H1 (cell line): ENCODE results near the gene AHDC1. TPM values are rescaled to one million over a fixed set of nuclear protein-coding genes. Genes with fewer than 3 reads are reported as not detected.

ENCODE experiments used
- CTCF ChIA-PET: fragments of 300-600 bp; sonication (Branson Sonifier 250); formaldehyde crosslinking; loops from one replicate; lab custom pipeline; 2021; ENCODE audit not compliant: partially characterized antibody; lab: Charles Lee
- POLR2A ChIA-PET: fragments of 300-600 bp; sonication (Branson Sonifier 250); formaldehyde crosslinking; loops from one replicate; lab custom pipeline; 2021; ENCODE audit warnings: inconsistent platforms; ENCODE audit not compliant: partially characterized antibody; lab: Charles Lee
- DNase-seq, 2 experiments: peaks; one replicate each; pipeline versions ENCODE4 v3.0.0 to v3.0.0-alpha.2; 2010 to 2022; ENCODE audit warnings: low spot score in 2 of 2, low read depth in 1 of 2, mixed read lengths in 1 of 2
- FAIRE-seq: peaks from 2 replicates; lab custom pipeline; 2011; peaks lifted over from hg19 to GRCh38; lab: Jason Lieb, UNC
- H2AFZ ChIP-seq: 2 replicates; pipeline ENCODE4 v1.8.1; 2012; ENCODE audit warnings: low read length, inconsistent platforms
- H2AK5ac ChIP-seq: 2 replicates; pipeline ENCODE4 v1.6.1; 2013; ENCODE audit warnings: low read depth, low read length
- H2BK120ac ChIP-seq: replicated peaks from 2 replicates; pipeline ENCODE3; 2013; ENCODE audit warnings: low read depth, low read length, inconsistent platforms
- H2BK12ac ChIP-seq: 2 replicates; pipeline ENCODE4 v1.6.1; 2013; ENCODE audit warnings: low read depth, low read length
- H2BK15ac ChIP-seq: 2 replicates; pipeline ENCODE4 v1.6.1; 2013; ENCODE audit warnings: low read length
- H2BK20ac ChIP-seq: 2 replicates; pipeline ENCODE4 v1.6.1; 2013; ENCODE audit warnings: low read length
- H2BK5ac ChIP-seq: 2 replicates; pipeline ENCODE4 v1.6.1; 2013; ENCODE audit warnings: low read depth, low read length
- H3K14ac ChIP-seq: 2 replicates; pipeline ENCODE4 v1.6.1; 2013; ENCODE audit warnings: inconsistent platforms; ENCODE audit not compliant: insufficient read length
- H3K18ac ChIP-seq: 2 replicates; pipeline ENCODE4 v1.6.1; 2013; ENCODE audit warnings: low read length; ENCODE audit errors: extremely low read depth
- H3K23ac ChIP-seq: 2 replicates; pipeline ENCODE4 v1.6.1; 2013; ENCODE audit warnings: inconsistent platforms; ENCODE audit not compliant: insufficient read length
- H3K23me2 ChIP-seq: 2 replicates; pipeline ENCODE4 v1.6.1; 2013; ENCODE audit warnings: low read depth, low read length
- H3K27ac ChIP-seq: 2 replicates; pipeline ENCODE4 v1.6.1; 2011; ENCODE audit warnings: low read depth, low read length, inconsistent platforms
- H3K27me3 ChIP-seq, 4 experiments: replicated peaks in 1 of 4; 1 replicate in 1 of 4; 2 replicates in 3 of 4; pipeline versions ENCODE4 v1.6.1 to v1.8.1; 2011 to 2013; ENCODE audit warnings: low read length in 3 of 4, mild to moderate bottlenecking in 3 of 4, inconsistent platforms in 2 of 4, mixed read lengths in 2 of 4, moderate library complexity in 1 of 4; ENCODE audit not compliant: control insufficient read depth in 3 of 4, insufficient read depth in 3 of 4; ENCODE audit errors: extremely low read depth in 1 of 4
- H3K36me3 ChIP-seq, 4 experiments: 2 replicates each; pipeline versions ENCODE4 v1.6.1 to v1.8.1; 2011 to 2013; ENCODE audit warnings: mild to moderate bottlenecking in 4 of 4, low read length in 3 of 4, moderate library complexity in 2 of 4, control low read depth in 1 of 4, inconsistent platforms in 1 of 4; ENCODE audit not compliant: insufficient read depth in 4 of 4, control insufficient read depth in 2 of 4
- H3K4ac ChIP-seq: replicated peaks from 2 replicates; pipeline ENCODE3; 2013; ENCODE audit warnings: low read length, low read depth, mixed read lengths, inconsistent platforms; ENCODE audit not compliant: insufficient read length
- H3K4me1 ChIP-seq, 4 experiments: replicated peaks in 1 of 4; 1 replicate in 1 of 4; 2 replicates in 3 of 4; pipeline versions ENCODE4 v1.6.1 to v1.8.1; 2011 to 2013; ENCODE audit warnings: low read length in 3 of 4, inconsistent platforms in 2 of 4, mixed read lengths in 1 of 4; ENCODE audit not compliant: insufficient read depth in 4 of 4, control insufficient read depth in 3 of 4
- H3K4me2 ChIP-seq, 2 experiments: 2 replicates each; pipeline versions ENCODE4 v1.6.1 to v1.8.1; 2011 to 2013; ENCODE audit warnings: low read depth in 2 of 2, low read length in 2 of 2, control low read depth in 1 of 2, inconsistent platforms in 1 of 2, mild to moderate bottlenecking in 1 of 2; ENCODE audit not compliant: insufficient read depth in 1 of 2
- H3K4me3 ChIP-seq, 4 experiments: fragments of 200-600, 300-600 bp in 1 of 4; sonication (generic), shearing (Covaris generic), sonication (Bioruptor Twin) in 1 of 4; 2 replicates each; pipeline versions ENCODE4 v1.5.1 to v1.8.1; 2011 to 2016; ENCODE audit warnings: low read length in 4 of 4, low read depth in 3 of 4, control low read depth in 2 of 4, inconsistent platforms in 2 of 4, mild to moderate bottlenecking in 2 of 4, mixed read lengths in 1 of 4, moderate library complexity in 1 of 4; ENCODE audit not compliant: insufficient read depth in 2 of 4; ENCODE audit errors: extremely low read depth in 1 of 4
- H3K56ac ChIP-seq: replicated peaks from 2 replicates; pipeline ENCODE3; 2013; ENCODE audit warnings: low read depth, mild to moderate bottlenecking, mixed read lengths, low read length, inconsistent platforms; ENCODE audit not compliant: insufficient read length
- H3K79me1 ChIP-seq: 2 replicates; pipeline ENCODE4 v1.6.1; 2013; ENCODE audit warnings: low read depth, low read length, control low read depth
- H3K79me2 ChIP-seq, 2 experiments: 2 replicates each; pipeline versions ENCODE4 v1.6.1 to v1.8.1; 2012 to 2013; ENCODE audit warnings: low read length in 2 of 2, mild to moderate bottlenecking in 2 of 2, inconsistent platforms in 1 of 2; ENCODE audit not compliant: insufficient read depth in 2 of 2, control insufficient read depth in 1 of 2
- H3K9ac ChIP-seq, 4 experiments: replicated peaks in 1 of 4; 1 replicate in 1 of 4; 2 replicates in 3 of 4; pipeline versions ENCODE4 v1.6.1 to v1.8.1; 2011 to 2013; ENCODE audit warnings: low read depth in 3 of 4, low read length in 3 of 4, control low read depth in 2 of 4, mild to moderate bottlenecking in 2 of 4, moderate library complexity in 2 of 4, inconsistent platforms in 1 of 4; ENCODE audit errors: extremely low read depth in 1 of 4
- H3K9me3 ChIP-seq, 2 experiments: 2 replicates each; pipeline versions ENCODE4 v1.6.1 to v1.8.1; 2012 to 2013; ENCODE audit warnings: mild to moderate bottlenecking in 2 of 2, moderate library complexity in 2 of 2, control low read depth in 1 of 2, inconsistent platforms in 1 of 2, low read depth in 1 of 2, low read length in 1 of 2, mixed read lengths in 1 of 2; ENCODE audit not compliant: insufficient read depth in 2 of 2
- H4K20me1 ChIP-seq, 2 experiments: replicated peaks in 1 of 2; 2 replicates each; pipeline versions ENCODE3 to v1.8.1; 2011 to 2013; ENCODE audit warnings: inconsistent platforms in 2 of 2, low read length in 2 of 2, mild to moderate bottlenecking in 1 of 2; ENCODE audit not compliant: insufficient read depth in 2 of 2, control insufficient read depth in 1 of 2
- H4K5ac ChIP-seq: 2 replicates; pipeline ENCODE4 v1.6.1; 2013; ENCODE audit warnings: low read length, low read depth, mixed read lengths, inconsistent platforms; ENCODE audit not compliant: insufficient read length
- H4K8ac ChIP-seq: 2 replicates; pipeline ENCODE4 v1.8.0; 2013; ENCODE audit warnings: mild to moderate bottlenecking, moderate library complexity, low read length, inconsistent platforms; ENCODE audit not compliant: insufficient read depth; ENCODE audit errors: extremely low read depth
- H4K91ac ChIP-seq: replicated peaks from 2 replicates; pipeline ENCODE3; 2013; ENCODE audit warnings: low read length, mixed read lengths, inconsistent platforms; ENCODE audit not compliant: insufficient read length
- BCL11A ChIP-seq, 2 experiments: IDR thresholded peaks; one replicate each; pipeline ENCODE4 v1.6.1; 2011; ENCODE audit warnings: low read depth in 2 of 2, low read length in 2 of 2, mild to moderate bottlenecking in 2 of 2
- CBX5 ChIP-seq: fragments of 300-800, 300-1000 bp; sonication (generic); IDR thresholded peaks from 2 replicates; pipeline ENCODE4 v1.7.1; 2016; ENCODE audit warnings: antibody characterized with exemption, low read length, low read depth
- CHD2 ChIP-seq: IDR thresholded peaks from 2 replicates; pipeline ENCODE4 v1.6.1; 2012; ENCODE audit warnings: low read length, improper control_type of control experiment
- CTBP2 ChIP-seq: IDR thresholded peaks from 2 replicates; pipeline ENCODE4 v1.7.0; 2011; ENCODE audit warnings: borderline replicate concordance, mild to moderate bottlenecking, moderate library complexity, mixed read lengths, low read length; ENCODE audit not compliant: insufficient read depth, insufficient read length
- FOSL1 ChIP-seq: IDR thresholded peaks from 2 replicates; pipeline ENCODE4 v1.6.1; 2011; ENCODE audit warnings: mild to moderate bottlenecking, low read depth, low read length, moderate library complexity; ENCODE audit not compliant: insufficient read depth
- KDM4A ChIP-seq: IDR thresholded peaks from one replicate; pipeline ENCODE4 v1.7.1; 2012; ENCODE audit warnings: low read depth, mild to moderate bottlenecking, moderate library complexity, low read length, inconsistent platforms; ENCODE audit not compliant: severe bottlenecking
- POLR2AphosphoS5 ChIP-seq: IDR thresholded peaks from 2 replicates; pipeline ENCODE4 v1.6.1; 2011; ENCODE audit warnings: low read depth, low read length
- SP2 ChIP-seq: IDR thresholded peaks from 2 replicates; pipeline ENCODE4 v1.6.1; 2012; ENCODE audit warnings: mild to moderate bottlenecking, low read length, inconsistent platforms
- WGBS, 2 experiments: shearing (Covaris generic) in 1 of 2; methylation state at CpG; one replicate each; pipeline versions ENCODE4 v1.1.6 to v1.1.7; 2013 to 2015; ENCODE audit warnings: low lambda C conversion rate in 2 of 2, mixed read lengths in 2 of 2, inconsistent platforms in 1 of 2, low coverage in 1 of 2, missing lambda C conversion rate in 1 of 2; ENCODE audit not compliant: insufficient replicate concordance in 2 of 2, insufficient coverage in 1 of 2, insufficient read length in 1 of 2; ENCODE audit errors: extremely low coverage in 1 of 2, missing lambda C conversion rate in 1 of 2; 5-methylcytosine and 5-hydroxymethylcytosine counted together
- polyA plus RNA-seq, 7 experiments: library from polyadenylated mRNA; depleted of rRNA in 3 of 7; stranded (reverse) in 5 of 7; unstranded in 2 of 7; fragments of >200 nt in 5 of 7; fragments of 200-250 nt in 2 of 7; gene quantifications; 1 replicate in 5 of 7; 2 replicates in 1 of 7; 4 replicates in 1 of 7; pipeline versions ENCODE4 v1.2.1 to v1.2.3, GENCODE V29; 2011 to 2013; ENCODE audit warnings: missing spikeins in 2 of 7, mixed read lengths in 2 of 7
- total RNA-seq: library from RNA; stranded (reverse); fragmentation: NEBNext Ultra II Directional; extraction: Animal tissue kit (Norgen Biotek cat#: 25700); gene quantifications from 2 replicates; pipeline ENCODE4 v1.2.1, GENCODE V29; 2021

AHDC1 gene
- total and polyA plus RNA-seq, 2 of the 8 experiments (the other 6 are each of a cell fraction or from before 2014, with no cell fraction given): 4.4 to 35.1 TPM

DNA sequence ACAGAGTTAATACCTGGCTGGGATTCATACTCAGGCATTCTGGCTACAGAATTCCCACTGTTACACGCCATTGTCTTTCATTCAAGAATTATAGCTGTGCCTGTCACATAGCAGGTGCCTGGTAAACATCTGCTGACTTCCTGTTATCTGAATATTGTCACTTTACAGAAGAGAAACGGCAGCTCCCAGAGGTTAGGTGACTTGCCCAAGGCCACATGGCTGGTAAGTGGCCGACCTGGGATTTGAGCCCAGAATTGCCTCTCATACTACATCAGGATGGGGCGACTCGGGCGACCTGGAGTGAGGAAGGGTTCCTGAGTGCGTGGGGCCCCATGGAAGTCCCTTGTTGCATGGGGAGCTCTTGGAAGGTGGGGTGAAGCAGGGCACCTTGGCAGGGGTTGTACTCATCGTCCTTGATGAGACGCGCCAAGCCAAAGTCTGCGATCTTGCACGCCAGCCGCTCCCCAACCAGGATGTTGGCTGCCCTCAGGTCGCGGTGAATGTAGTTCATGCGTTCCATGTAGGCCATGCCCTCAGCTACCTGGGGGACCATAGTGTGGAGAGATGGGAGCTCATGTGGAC is 10.2 kb upstream of the AHDC1 start:
- H2AK5ac ChIP-seq: no peak overlapping the region; the same call in 1 of the 2 replicates
- H2BK120ac ChIP-seq: no peak overlapping the region
- H4K20me1 ChIP-seq: peaks cover 0 to 2% of the 10 kb centered on the region in 2 experiments
- DNase-seq (no peak), FAIRE-seq (no peak)
- H3K4me2 ChIP-seq: peak overlapping the region; percentile 94; a peak in 2 of 4 replicates
- peaks cover 0 to 16% (median 9%) of the 10 kb centered on the region in 4 experiments; a peak in 6 of 7 replicates for H3K4me1 ChIP-seq
- H3K23me2 ChIP-seq: peaks cover 7% of the 10 kb centered on the region
- CTCF ChIA-PET: interaction anchor here (0.8 to 37.8 kb wide), 12 partner anchors 6 to 318 kb away, joined by 3 to 1807 read pairs (median 4); partner anchors contain the start of genes AHDC1, GPR3, IFI6 and WASF2
- H3K4ac ChIP-seq: peak overlapping the region; percentile 4
- H3K79me1 ChIP-seq: no peaks in the 10 kb centered on the region
- no peak overlapping the region for H4K5ac ChIP-seq
- no peak overlapping the region for H3K14ac ChIP-seq
- H3K56ac ChIP-seq: no peak overlapping the region
- H3K27me3 ChIP-seq: peaks cover 0 to 11% (median 6%) of the 10 kb centered on the region in 4 experiments; a peak in 2 of 7 replicates
- H3K9ac ChIP-seq: no peak overlapping the region
- no peak overlapping the region for H3K18ac ChIP-seq
- POLR2A ChIA-PET: interaction anchor here (1.1 to 2.1 kb wide), 3 partner anchors 8 to 194 kb away, joined by 3 to 6 read pairs (median 5); no protein-coding TSS in a partner anchor
- no peak overlapping the region for H2BK5ac ChIP-seq
- TF ChIP-seq KDM4A (no peak), BCL11A (IDR thresholded peaks at IDR 0.05; ENCODE audit: low read depth in 2 of 2, low read length in 2 of 2) (no peak), POLR2AphosphoS5 (no peak), SP2 (no peak), CTBP2 (no peak), CBX5 (no peak), CHD2 (no peak), FOSL1 (no peak)
- H3K79me2 ChIP-seq: no peaks in the 10 kb centered on the region
- H4K91ac ChIP-seq: no peak overlapping the region
- no peak overlapping the region for H3K23ac ChIP-seq
- no peaks in the 10 kb centered on the region for H3K36me3 ChIP-seq
- no peaks in the 10 kb centered on the region for H3K9me3 ChIP-seq
- no peak overlapping the region for H2BK12ac ChIP-seq
- no peak overlapping the region for H2AFZ ChIP-seq
- H2BK20ac ChIP-seq: no peak overlapping the region
- H2BK15ac ChIP-seq: no peak overlapping the region
- H3K27ac ChIP-seq: no peak overlapping the region
- WGBS, 2 experiments: 92% methylated on average over 14 of the region's 16 CpGs; no CpG with 5 or more reads in 1 of the 2 experiments
- peak overlapping the region in 1 of 4 experiments; percentile 63; a peak in 1 of 8 replicates for H3K4me3 ChIP-seq
- no peak overlapping the region for H4K8ac ChIP-seq
